GM23338 (cell line): Measurements from ENCODE around the gene POTEC.
"Not testable (repeated sequence)": the region's sequence is repeated elsewhere in the genome, so short reads cannot be mapped to it uniquely, and the experiment has no call there.

Source experiments
- TF ChIP-seq, protein P1 (sequence below): IDR thresholded peaks from one replicate; pipeline ENCODE4 v1.6.1; 2018; ENCODE audit warnings: antibody characterized with exemption; ENCODE audit not compliant: unreplicated experiment
- TF ChIP-seq, protein P2 (sequence below), 2 experiments: fragments of 200-600 bp in 1 of 2; sonication (generic) in 1 of 2; conservative IDR thresholded peaks; 2 replicates each; pipeline versions ENCODE4 v1.5.1 to v1.6.1; 2016 to 2017; ENCODE audit warnings: antibody characterized with exemption in 2 of 2, low read depth in 2 of 2, mild to moderate bottlenecking in 2 of 2, moderate library complexity in 1 of 2

DNA sequence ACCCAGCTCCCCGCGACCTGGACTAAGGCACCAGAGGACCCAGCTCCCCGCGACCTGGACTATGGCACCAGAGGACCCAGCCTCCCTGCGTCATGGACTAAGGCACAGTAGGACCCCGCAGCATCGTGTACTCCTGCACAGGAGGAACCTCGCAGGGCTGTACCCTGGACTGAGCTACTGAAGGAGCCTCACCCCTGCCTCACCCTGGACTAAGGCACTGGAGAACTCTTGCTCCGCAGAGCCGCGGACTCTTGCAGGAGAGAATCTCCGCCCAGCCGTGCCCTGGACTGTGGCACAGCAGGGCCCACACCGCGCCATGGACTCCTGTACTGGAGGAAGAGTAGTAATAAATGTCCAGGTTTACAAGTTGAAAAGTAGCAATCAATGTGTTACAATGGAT is 67.9 kb downstream of the POTEC start:
- TF ChIP-seq, protein P1, sequence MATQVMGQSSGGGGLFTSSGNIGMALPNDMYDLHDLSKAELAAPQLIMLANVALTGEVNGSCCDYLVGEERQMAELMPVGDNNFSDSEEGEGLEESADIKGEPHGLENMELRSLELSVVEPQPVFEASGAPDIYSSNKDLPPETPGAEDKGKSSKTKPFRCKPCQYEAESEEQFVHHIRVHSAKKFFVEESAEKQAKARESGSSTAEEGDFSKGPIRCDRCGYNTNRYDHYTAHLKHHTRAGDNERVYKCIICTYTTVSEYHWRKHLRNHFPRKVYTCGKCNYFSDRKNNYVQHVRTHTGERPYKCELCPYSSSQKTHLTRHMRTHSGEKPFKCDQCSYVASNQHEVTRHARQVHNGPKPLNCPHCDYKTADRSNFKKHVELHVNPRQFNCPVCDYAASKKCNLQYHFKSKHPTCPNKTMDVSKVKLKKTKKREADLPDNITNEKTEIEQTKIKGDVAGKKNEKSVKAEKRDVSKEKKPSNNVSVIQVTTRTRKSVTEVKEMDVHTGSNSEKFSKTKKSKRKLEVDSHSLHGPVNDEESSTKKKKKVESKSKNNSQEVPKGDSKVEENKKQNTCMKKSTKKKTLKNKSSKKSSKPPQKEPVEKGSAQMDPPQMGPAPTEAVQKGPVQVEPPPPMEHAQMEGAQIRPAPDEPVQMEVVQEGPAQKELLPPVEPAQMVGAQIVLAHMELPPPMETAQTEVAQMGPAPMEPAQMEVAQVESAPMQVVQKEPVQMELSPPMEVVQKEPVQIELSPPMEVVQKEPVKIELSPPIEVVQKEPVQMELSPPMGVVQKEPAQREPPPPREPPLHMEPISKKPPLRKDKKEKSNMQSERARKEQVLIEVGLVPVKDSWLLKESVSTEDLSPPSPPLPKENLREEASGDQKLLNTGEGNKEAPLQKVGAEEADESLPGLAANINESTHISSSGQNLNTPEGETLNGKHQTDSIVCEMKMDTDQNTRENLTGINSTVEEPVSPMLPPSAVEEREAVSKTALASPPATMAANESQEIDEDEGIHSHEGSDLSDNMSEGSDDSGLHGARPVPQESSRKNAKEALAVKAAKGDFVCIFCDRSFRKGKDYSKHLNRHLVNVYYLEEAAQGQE, result not testable (repeated sequence)
- TF ChIP-seq, protein P2, sequence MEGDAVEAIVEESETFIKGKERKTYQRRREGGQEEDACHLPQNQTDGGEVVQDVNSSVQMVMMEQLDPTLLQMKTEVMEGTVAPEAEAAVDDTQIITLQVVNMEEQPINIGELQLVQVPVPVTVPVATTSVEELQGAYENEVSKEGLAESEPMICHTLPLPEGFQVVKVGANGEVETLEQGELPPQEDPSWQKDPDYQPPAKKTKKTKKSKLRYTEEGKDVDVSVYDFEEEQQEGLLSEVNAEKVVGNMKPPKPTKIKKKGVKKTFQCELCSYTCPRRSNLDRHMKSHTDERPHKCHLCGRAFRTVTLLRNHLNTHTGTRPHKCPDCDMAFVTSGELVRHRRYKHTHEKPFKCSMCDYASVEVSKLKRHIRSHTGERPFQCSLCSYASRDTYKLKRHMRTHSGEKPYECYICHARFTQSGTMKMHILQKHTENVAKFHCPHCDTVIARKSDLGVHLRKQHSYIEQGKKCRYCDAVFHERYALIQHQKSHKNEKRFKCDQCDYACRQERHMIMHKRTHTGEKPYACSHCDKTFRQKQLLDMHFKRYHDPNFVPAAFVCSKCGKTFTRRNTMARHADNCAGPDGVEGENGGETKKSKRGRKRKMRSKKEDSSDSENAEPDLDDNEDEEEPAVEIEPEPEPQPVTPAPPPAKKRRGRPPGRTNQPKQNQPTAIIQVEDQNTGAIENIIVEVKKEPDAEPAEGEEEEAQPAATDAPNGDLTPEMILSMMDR (conservative IDR thresholded peaks at IDR 0.05; ENCODE audit: low read depth in 2 of 2), result not testable (repeated sequence)
